Transverse colon (tissue), 4 donors: ENCODE measurements around the gene POLR2M. TPM values are rescaled to one million over a fixed set of nuclear protein-coding genes. Genes with fewer than 3 reads are reported as not detected.

ENCODE experiments used
- DNase-seq: peaks from one replicate; pipeline ENCODE4 v3.0.0-alpha.2; 2019
- H3K27ac ChIP-seq, 4 donors: fragments of 200-600 bp; sonication (generic); 2 replicates each; pipeline ENCODE4 v1.5.1; 2016 to 2018; ENCODE audit warnings: inconsistent platforms in 4 of 4
- H3K27me3 ChIP-seq: fragments of 200-600 bp; sonication (generic); 2 replicates; pipeline ENCODE4 v1.5.1; 2017; ENCODE audit warnings: inconsistent platforms
- H3K36me3 ChIP-seq, 4 donors: fragments of 200-600 bp; sonication (generic); 2 replicates each; pipeline ENCODE4 v1.5.1; 2017 to 2019; ENCODE audit warnings: inconsistent platforms in 4 of 4
- H3K4me1 ChIP-seq, 4 donors: fragments of 200-600 bp; sonication (generic); 2 replicates each; pipeline ENCODE4 v1.5.1; 2017 to 2020; ENCODE audit warnings: inconsistent platforms in 4 of 4
- H3K4me3 ChIP-seq, 4 donors: fragments of 200-600 bp; sonication (generic); 1 replicate in 1 of 4; 2 replicates in 3 of 4; pipeline versions ENCODE4 v1.5.1 to v1.6.1; 2017 to 2019; ENCODE audit warnings: inconsistent platforms in 4 of 4
- H3K9me3 ChIP-seq, 2 donors: fragments of 200-600 bp; sonication (generic); 2 replicates each; pipeline ENCODE4 v1.5.1; 2017 to 2019; ENCODE audit warnings: inconsistent platforms in 2 of 2
- EP300 ChIP-seq: sonication (generic); formaldehyde crosslinking; IDR thresholded peaks from one replicate; pipeline ENCODE4 v1.6.1; 2017; ENCODE audit warnings: antibody characterized with exemption, low read depth
- POLR2A ChIP-seq: fragments of 450-650 bp; IDR thresholded peaks from one replicate; pipeline ENCODE4 v1.6.1; 2016; ENCODE audit warnings: antibody characterized with exemption, mild to moderate bottlenecking, moderate library complexity
- POLR2AphosphoS5 ChIP-seq, 3 donors: sonication (generic); formaldehyde crosslinking; IDR thresholded peaks; one replicate each; pipeline ENCODE4 v1.6.1; 2016; ENCODE audit warnings: antibody characterized with exemption in 3 of 3
- WGBS, 2 donors: methylation state at CpG; one replicate each; pipeline ENCODE4 v1.1.5; 2018; ENCODE audit warnings: low coverage in 1 of 2; 5-methylcytosine and 5-hydroxymethylcytosine counted together
- in situ Hi-C, 4 donors: fragments of 200-750 bp; cut with MboI; loops; one replicate each; pipeline versions ENCODE4 v1.15.0 to v1.15.1; 2017; ENCODE audit warnings: low sequenced_read_pairs in 3 of 4, low pct_ligation_motif_present in 1 of 4, low pct_unique_long_range_greater_than_20kb in 1 of 4
- intact Hi-C: fragments of 100-400 bp; cut with DNase I; formaldehyde crosslinking; loops from one replicate; pipeline ENCODE4 v1.15.1; 2023; ENCODE audit warnings: low total_unique reads
- total RNA-seq, 4 donors: library from RNA; depleted of rRNA; stranded (reverse); fragments of >200 nt; gene quantifications; one replicate each; pipeline ENCODE4 v1.1.0, GENCODE V29; 2016
- TF ChIP-seq, protein P1 (sequence below), 5 experiments: fragments of 200-600 bp in 3 of 5; fragments of 450-650 bp in 2 of 5; sonication (generic) in 3 of 5; IDR thresholded peaks; 1 replicate in 2 of 5; 2 replicates in 3 of 5; pipeline ENCODE4 v1.5.1; 2016 to 2017; ENCODE audit warnings: antibody characterized with exemption in 5 of 5, inconsistent platforms in 3 of 5, mild to moderate bottlenecking in 2 of 5, moderate library complexity in 1 of 5

The POLR2M gene
- total RNA-seq, 4 donors from 2014 or later: 18.5 to 159 (median 42.2) TPM

DNA sequence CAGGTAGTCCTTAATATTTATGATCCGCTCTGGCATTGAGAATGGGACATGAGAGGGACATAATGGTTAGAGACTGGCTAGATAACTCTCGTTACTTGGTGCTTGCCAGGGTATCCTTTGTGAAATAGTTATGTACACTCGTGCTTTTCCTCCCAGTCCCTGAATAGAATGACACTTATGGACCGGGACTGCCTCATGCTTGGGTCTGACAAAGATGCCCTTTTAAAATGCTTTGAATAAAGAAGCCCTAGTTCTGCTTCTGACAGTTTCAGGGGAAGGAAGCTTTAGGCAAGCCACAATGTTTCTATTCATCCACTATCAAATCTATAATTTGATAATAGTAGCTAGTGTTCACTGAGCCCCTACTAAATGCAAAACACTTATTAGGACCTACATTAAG is 29.4 kb downstream of the POLR2M start:
- WGBS, 2 donors: 94% methylated on average over 4 of the region's 4 CpGs; no CpG with 5 or more reads in 1 of the 2 donors
- intact Hi-C loops (no loop called here), in situ Hi-C loops (loop anchor here in 2 of 4 donors (25.0 kb wide), 1 partner anchor 326 kb away; the partner anchor contains the start of gene ALDH1A2 (in 2 of the 2))
- no peaks in the 10 kb centered on the region for H3K27me3 ChIP-seq
- H3K4me1 ChIP-seq: no peaks in the 10 kb centered on the region
- H3K27ac ChIP-seq: no peak overlapping the region
- H3K36me3 ChIP-seq: no peaks in the 10 kb centered on the region
- H3K9me3 ChIP-seq: no peaks in the 10 kb centered on the region
- TF ChIP-seq POLR2AphosphoS5 (IDR thresholded peaks at IDR 0.05) (no peak), POLR2A (no peak), EP300 (no peak)
- TF ChIP-seq, protein P1, sequence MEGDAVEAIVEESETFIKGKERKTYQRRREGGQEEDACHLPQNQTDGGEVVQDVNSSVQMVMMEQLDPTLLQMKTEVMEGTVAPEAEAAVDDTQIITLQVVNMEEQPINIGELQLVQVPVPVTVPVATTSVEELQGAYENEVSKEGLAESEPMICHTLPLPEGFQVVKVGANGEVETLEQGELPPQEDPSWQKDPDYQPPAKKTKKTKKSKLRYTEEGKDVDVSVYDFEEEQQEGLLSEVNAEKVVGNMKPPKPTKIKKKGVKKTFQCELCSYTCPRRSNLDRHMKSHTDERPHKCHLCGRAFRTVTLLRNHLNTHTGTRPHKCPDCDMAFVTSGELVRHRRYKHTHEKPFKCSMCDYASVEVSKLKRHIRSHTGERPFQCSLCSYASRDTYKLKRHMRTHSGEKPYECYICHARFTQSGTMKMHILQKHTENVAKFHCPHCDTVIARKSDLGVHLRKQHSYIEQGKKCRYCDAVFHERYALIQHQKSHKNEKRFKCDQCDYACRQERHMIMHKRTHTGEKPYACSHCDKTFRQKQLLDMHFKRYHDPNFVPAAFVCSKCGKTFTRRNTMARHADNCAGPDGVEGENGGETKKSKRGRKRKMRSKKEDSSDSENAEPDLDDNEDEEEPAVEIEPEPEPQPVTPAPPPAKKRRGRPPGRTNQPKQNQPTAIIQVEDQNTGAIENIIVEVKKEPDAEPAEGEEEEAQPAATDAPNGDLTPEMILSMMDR (IDR thresholded peaks at IDR 0.05): no peak
- H3K4me3 ChIP-seq: no peak overlapping the region
- DNase-seq: no peak

DNA sequence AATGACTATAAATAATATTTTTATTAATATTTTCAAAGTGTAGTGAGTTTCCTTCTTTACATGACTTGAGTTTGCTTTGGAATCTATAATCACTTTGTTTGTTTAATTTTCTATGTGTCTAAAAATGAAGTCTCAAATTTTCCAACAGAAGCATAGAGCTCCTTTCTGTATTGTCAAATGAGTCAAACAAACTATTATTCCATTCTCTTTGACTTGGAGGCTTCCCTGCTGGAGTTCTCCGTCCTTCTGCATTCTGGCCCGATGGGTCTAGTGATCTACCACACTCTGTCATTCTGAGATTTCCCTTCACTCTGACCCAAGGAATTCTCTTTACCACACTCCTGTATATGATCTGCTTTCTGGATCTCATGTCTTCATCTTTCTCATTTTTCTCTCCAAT is 30.1 kb downstream of the POLR2M start:
- Histone ChIP-seq H3K9me3 (no peaks in the 10 kb centered on the region), H3K4me3 (no peak overlapping the region)
- in situ Hi-C loops: loop anchor here in 2 of 4 donors (25.0 kb wide), 1 partner anchor 326 kb away; the partner anchor contains the start of gene ALDH1A2 (in 2 of the 2)

DNA sequence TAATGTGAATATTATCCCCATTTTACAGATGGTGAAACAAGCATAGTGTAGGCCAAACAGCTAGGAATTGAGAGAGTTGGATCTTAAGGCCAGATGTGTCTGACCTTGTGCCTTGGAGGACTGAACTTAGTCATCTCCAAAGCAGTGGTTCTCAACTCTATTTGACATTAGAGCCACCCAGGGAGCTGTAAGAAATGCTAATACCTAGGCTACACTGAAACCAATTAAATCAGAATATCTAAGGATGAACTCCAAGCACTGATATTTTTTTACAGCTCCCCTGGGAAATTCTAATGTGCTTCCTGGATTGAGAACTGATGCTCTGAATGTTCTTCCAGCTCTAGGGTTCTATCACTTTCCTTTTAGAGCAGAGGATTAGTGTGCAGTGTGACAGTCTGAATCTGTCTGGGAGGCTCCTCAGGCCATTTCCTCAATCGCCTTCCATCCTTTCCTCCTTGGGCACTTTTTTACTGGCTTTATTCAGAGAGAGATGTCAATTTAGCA is 32.3 kb downstream of the POLR2M start:
- in situ Hi-C loops (loop anchor here in 2 of 4 donors (25.0 kb wide), 1 partner anchor 324 kb away; the partner anchor contains the start of gene ALDH1A2 (in 2 of the 2)), intact Hi-C loops (no loop called here)
- Histone ChIP-seq H3K36me3 (no peaks in the 10 kb centered on the region), H3K4me3 (no peak overlapping the region), H3K9me3 (no peaks in the 10 kb centered on the region), H3K27me3 (no peaks in the 10 kb centered on the region), H3K27ac (no peak overlapping the region), H3K4me1 (no peaks in the 10 kb centered on the region)
- DNase-seq: no peak
- WGBS, 2 donors: 77% methylated on average over 1 of the region's 1 CpG; no CpG with 5 or more reads in 1 of the 2 donors
- TF ChIP-seq POLR2AphosphoS5 (IDR thresholded peaks at IDR 0.05) (no peak), EP300 (no peak), POLR2A (no peak)
- TF ChIP-seq, protein P1 (IDR thresholded peaks at IDR 0.05): no peak

More for the DNA sequence above, 30.1 kb downstream of the POLR2M start:
- WGBS, 2 donors: 91 to 100% methylated on average over 2 of the region's 2 CpGs
- intact Hi-C loops: no loop called here
- Histone ChIP-seq H3K27ac (no peak overlapping the region), H3K36me3 (no peaks in the 10 kb centered on the region), H3K27me3 (no peaks in the 10 kb centered on the region), H3K4me1 (no peaks in the 10 kb centered on the region)
- no peak for DNase-seq
- TF ChIP-seq POLR2AphosphoS5 (IDR thresholded peaks at IDR 0.05): no peak
- no peak for TF ChIP-seq EP300
- TF ChIP-seq, protein P1 (IDR thresholded peaks at IDR 0.05): no peak
- TF ChIP-seq POLR2A: no peak

DNA sequence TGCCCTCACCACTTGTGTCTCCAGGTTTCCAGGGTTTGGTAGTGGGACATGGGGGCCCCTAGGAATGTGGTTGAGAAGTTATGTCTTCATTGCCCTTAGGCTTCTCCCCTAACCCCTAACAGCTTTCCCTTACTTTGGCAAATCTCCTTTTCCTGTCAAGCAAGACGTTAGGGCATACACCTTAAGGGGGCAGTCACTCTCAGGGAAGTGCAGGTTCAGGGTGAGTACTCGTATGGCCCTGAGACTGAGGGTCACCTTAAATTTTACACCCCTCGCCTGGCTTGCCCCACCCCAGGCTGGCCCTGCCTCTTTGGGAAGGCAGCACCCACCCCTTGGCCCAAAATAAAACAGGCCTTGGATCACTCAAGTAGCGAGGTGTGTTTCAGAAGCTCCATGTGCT is 33.5 kb downstream of the POLR2M start:
- H3K4me1 ChIP-seq: no peaks in the 10 kb centered on the region
- TF ChIP-seq POLR2A (no peak), EP300 (no peak), POLR2AphosphoS5 (IDR thresholded peaks at IDR 0.05) (no peak)
- TF ChIP-seq, protein P1 (IDR thresholded peaks at IDR 0.05): no peak
- intact Hi-C loops: no loop called here
- H3K4me3 ChIP-seq: no peak overlapping the region
- H3K27ac ChIP-seq: no peak overlapping the region
- no peaks in the 10 kb centered on the region for H3K36me3 ChIP-seq
- in situ Hi-C loops: loop anchor here in 3 of 4 donors (10.0 to 25.0 kb wide), 3 partner anchors 115 to 335 kb away; partner anchors contain the start of gene ALDH1A2 (in 2 of the 3)
- no peaks in the 10 kb centered on the region for H3K9me3 ChIP-seq
- H3K27me3 ChIP-seq: no peaks in the 10 kb centered on the region
- 87 to 89% methylated on average over 4 of the region's 4 CpGs for WGBS, 2 donors
- DNase-seq: no peak
